B cell (primary cell): Measurements from ENCODE around the gene TBXAS1. TPM values are rescaled to one million over a fixed set of nuclear protein-coding genes. Genes with fewer than 3 reads are reported as not detected.

Experiments
- ATAC-seq: fragments of 200-7000 bp; cut with Tn5 transposase; one replicate; pipeline ENCODE4 v1.10.0; 2021; ENCODE audit warnings: low read depth, mild to moderate bottlenecking, moderate number of reproducible peaks, moderate library complexity
- CTCF ChIA-PET: fragments of 350-600 bp; sonication (Branson Sonifier 250); formaldehyde crosslinking; loops from one replicate; lab custom pipeline; 2021; ENCODE audit warnings: antibody characterized with exemption, inconsistent platforms; lab: Charles Lee
- POLR2A ChIA-PET: fragments of 350-600 bp; sonication (Branson Sonifier 250); formaldehyde crosslinking; loops from one replicate; lab custom pipeline; 2021; ENCODE audit warnings: antibody characterized with exemption; lab: Charles Lee
- DNase-seq: peaks from one replicate; pipeline ENCODE4 v3.0.0; 2013
- H2AFZ ChIP-seq: 2 replicates; pipeline ENCODE4 v1.6.1; 2012; ENCODE audit warnings: mild to moderate bottlenecking, low read depth, low read length; ENCODE audit not compliant: insufficient read depth, poor library complexity, severe bottlenecking
- H3K27ac ChIP-seq, 2 donors: 1 replicate in 1 of 2; 2 replicates in 1 of 2; pipeline ENCODE4 v1.5.1; 2012 to 2013; ENCODE audit warnings: low read length in 2 of 2, mild to moderate bottlenecking in 2 of 2, moderate library complexity in 1 of 2
- H3K27me3 ChIP-seq, 4 experiments: fragments of 200-600 bp in 1 of 4; sonication (generic) in 1 of 4; replicated peaks in 1 of 4; 1 replicate in 2 of 4; 2 replicates in 2 of 4; pipeline versions ENCODE4 v1.6.1 to v1.7.0; 2013 to 2016; ENCODE audit warnings: low read length in 3 of 4, mild to moderate bottlenecking in 2 of 4, mixed read lengths in 1 of 4, moderate library complexity in 1 of 4; ENCODE audit not compliant: insufficient read depth in 4 of 4, control insufficient read depth in 3 of 4; ENCODE audit errors: control extremely low read depth in 1 of 4
- H3K36me3 ChIP-seq, 2 experiments: replicated peaks in 1 of 2; 1 replicate in 1 of 2; 2 replicates in 1 of 2; pipeline versions ENCODE4 v1.6.1 to v1.7.1; 2013; ENCODE audit warnings: low read length in 1 of 2; ENCODE audit not compliant: insufficient read depth in 2 of 2, control insufficient read depth in 1 of 2; ENCODE audit errors: control extremely low read depth in 1 of 2, extremely low read depth in 1 of 2
- H3K4me1 ChIP-seq, 2 donors: fragments of 200-600 bp in 1 of 2; sonication (generic) in 1 of 2; 1 replicate in 1 of 2; 2 replicates in 1 of 2; pipeline versions ENCODE4 v1.5.1 to v1.6.1; 2013 to 2017; ENCODE audit warnings: low read length in 2 of 2; ENCODE audit not compliant: control insufficient read depth in 2 of 2, insufficient read depth in 2 of 2
- H3K4me2 ChIP-seq: replicated peaks from 2 replicates; pipeline ENCODE3; 2012; ENCODE audit warnings: mild to moderate bottlenecking, low read depth, low read length; ENCODE audit not compliant: poor library complexity, severe bottlenecking
- H3K4me3 ChIP-seq, 5 experiments: fragments of 200-600 bp in 1 of 5; sonication (generic) in 1 of 5; 1 replicate in 3 of 5; 2 replicates in 2 of 5; pipeline versions ENCODE4 v1.5.1 to v1.7.0; 2011 to 2016; ENCODE audit warnings: low read length in 4 of 5, mild to moderate bottlenecking in 4 of 5, low read depth in 2 of 5, control low read depth in 1 of 5, moderate library complexity in 1 of 5; ENCODE audit not compliant: insufficient read depth in 1 of 5; ENCODE audit errors: control extremely low read depth in 1 of 5, extremely low read depth in 1 of 5
- H3K79me2 ChIP-seq: fragments of 200-600 bp; sonication (generic); one replicate; pipeline ENCODE4 v1.6.0; 2016; ENCODE audit warnings: low read length; ENCODE audit not compliant: control insufficient read depth, insufficient read depth
- H3K9ac ChIP-seq: fragments of 200-600 bp; sonication (generic); 2 replicates; pipeline ENCODE4 v1.6.1; 2017; ENCODE audit warnings: mild to moderate bottlenecking, low read length, moderate library complexity
- H3K9me3 ChIP-seq, 3 donors: one replicate each; pipeline versions ENCODE4 v1.6.1 to v1.7.1; 2013; ENCODE audit warnings: low read length in 2 of 3; ENCODE audit not compliant: control insufficient read depth in 2 of 3, insufficient read depth in 1 of 3; ENCODE audit errors: control extremely low read depth in 1 of 3
- H4K20me1 ChIP-seq: 2 replicates; pipeline ENCODE4 v1.6.0; 2012; ENCODE audit warnings: mild to moderate bottlenecking, low read length; ENCODE audit not compliant: insufficient read depth, control insufficient read depth, poor library complexity, severe bottlenecking
- H3K27ac Mint-ChIP-seq: one replicate; pipeline ENCODE4 v1.8.0; 2021; ENCODE audit warnings: mixed read lengths
- H3K27me3 Mint-ChIP-seq: one replicate; pipeline ENCODE4 v1.8.0; 2021; ENCODE audit warnings: mixed read lengths
- H3K4me1 Mint-ChIP-seq: one replicate; pipeline ENCODE4 v1.8.0; 2021; ENCODE audit warnings: mixed read lengths
- H3K4me3 Mint-ChIP-seq: one replicate; pipeline ENCODE4 v1.8.0; 2021; ENCODE audit warnings: mixed read lengths
- H3K9me3 Mint-ChIP-seq: one replicate; pipeline ENCODE4 v1.8.0; 2022; ENCODE audit warnings: mixed read lengths; ENCODE audit not compliant: insufficient read depth
- CTCF ChIP-seq: fragments of 200-600 bp; IDR thresholded peaks from one replicate; pipeline ENCODE4 v1.8.0; 2022; ENCODE audit warnings: antibody characterized with exemption, mild to moderate bottlenecking
- EZH2 ChIP-seq: IDR thresholded peaks from 2 replicates; pipeline ENCODE4 v1.6.1; 2012; ENCODE audit warnings: borderline replicate concordance, low read depth, mild to moderate bottlenecking, moderate library complexity, low read length; ENCODE audit not compliant: insufficient read depth, poor library complexity, severe bottlenecking
- WGBS: methylation state at CpG from one replicate; pipeline ENCODE4 v1.1.5; 2013; ENCODE audit warnings: missing lambda C conversion rate; ENCODE audit not compliant: insufficient coverage; 5-methylcytosine and 5-hydroxymethylcytosine counted together
- intact Hi-C: fragments of 100-400 bp; cut with micrococcal nuclease; formaldehyde crosslinking; loops from one replicate; pipeline ENCODE4 v1.10.0; 2022
- polyA plus RNA-seq: library from polyadenylated mRNA; depleted of rRNA; stranded (reverse); fragments of >200 nt; gene quantifications from 2 replicates; pipeline ENCODE4 v1.2.3, GENCODE V29; 2012
- total RNA-seq, 2 donors: library from RNA; stranded (reverse); fragments of 120-200 nt in 1 of 2; gene quantifications; 1 replicate in 1 of 2; 2 replicates in 1 of 2; pipeline versions ENCODE4 v1.2.3 to v1.2.4, GENCODE V29; 2013 to 2022

Gene TBXAS1
- total and polyA plus RNA-seq, 2 donors (not counting 1 experiment from before 2014, with no cell fraction given), result 8.1 to 21.0 TPM

GRCh38 chr7:139900326-139900725 lies 71.3 kb downstream of the TBXAS1 start:
- CTCF ChIA-PET, result interaction anchor here (1.3 to 1.4 kb wide), 2 partner anchors 11 to 40 kb away, joined by 3 to 4 read pairs; no protein-coding TSS in a partner anchor
- POLR2A ChIA-PET, result no interaction called here

More at GRCh38 chr7:139900326-139900725, 71.3 kb downstream of the TBXAS1 start:
- Histone ChIP-seq H3K36me3 (no peaks in the 10 kb centered on the region), H3K79me2 (no peaks in the 10 kb centered on the region), H3K9ac (no peak overlapping the region), H3K4me1 (peaks cover 19 to 23% of the 10 kb centered on the region in 2 donors), H3K27ac (no peak overlapping the region), H2AFZ (no peak overlapping the region), H3K9me3 (peaks cover 0 to 14% (median 3%) of the 10 kb centered on the region in 3 donors), H3K4me2 (no peak overlapping the region), H3K4me3 (no peak overlapping the region), H3K27me3 (no peaks in the 10 kb centered on the region), H4K20me1 (no peaks in the 10 kb centered on the region)
- no peak for ATAC-seq
- Mint-ChIP-seq H3K9me3 (peaks cover 3% of the 10 kb centered on the region), H3K27me3 (no peaks in the 10 kb centered on the region), H3K4me1 (peaks cover 45% of the 10 kb centered on the region), H3K27ac (no peak overlapping the region), H3K4me3 (no peak overlapping the region)
- no CpG with 5 or more reads among the region's 2 CpGs for WGBS
- TF ChIP-seq CTCF (no peak), EZH2 (no peak)
- DNase-seq, result no peak
- intact Hi-C loops, result loop anchor here (5.0 kb wide), 1 partner anchor 38 kb away; no protein-coding TSS in a partner anchor
